Osteoblast (primary cell): ENCODE measurements around the gene EIF6. TPM values are rescaled to one million over a fixed set of nuclear protein-coding genes. Genes with fewer than 3 reads are reported as not detected.

ENCODE experiments used
- DNase-seq: peaks from one replicate; pipeline ENCODE4 v3.0.0; 2011; ENCODE audit warnings: low spot score, mixed read lengths; ENCODE audit not compliant: insufficient read length; ENCODE audit errors: missing footprints
- H2AFZ ChIP-seq: 2 replicates; pipeline ENCODE4 v1.6.0; 2011; ENCODE audit warnings: mild to moderate bottlenecking, low read length
- H3K27ac ChIP-seq: 2 replicates; pipeline ENCODE4 v1.5.1; 2011; ENCODE audit warnings: mild to moderate bottlenecking, low read depth, low read length, moderate library complexity
- H3K27me3 ChIP-seq: 2 replicates; pipeline ENCODE4 v1.6.0; 2012; ENCODE audit warnings: mild to moderate bottlenecking, control low read depth, inconsistent platforms, low read length, moderate library complexity; ENCODE audit not compliant: insufficient read depth
- H3K36me3 ChIP-seq: 2 replicates; pipeline ENCODE4 v1.5.1; 2011; ENCODE audit warnings: mild to moderate bottlenecking, low read length, control low read depth, moderate library complexity; ENCODE audit not compliant: insufficient read depth
- H3K4me1 ChIP-seq: 2 replicates; pipeline ENCODE4 v1.5.1; 2011; ENCODE audit warnings: mild to moderate bottlenecking, low read length, control low read depth, moderate library complexity; ENCODE audit not compliant: insufficient read depth
- H3K4me2 ChIP-seq: 2 replicates; pipeline ENCODE4 v1.6.0; 2011; ENCODE audit warnings: mild to moderate bottlenecking, low read length; ENCODE audit not compliant: insufficient read depth
- H3K4me3 ChIP-seq: fragments of 200-600 bp; sonication (generic); 3 replicates; pipeline ENCODE4 v1.5.1; 2012; ENCODE audit warnings: mild to moderate bottlenecking, low read length, inconsistent platforms; ENCODE audit not compliant: insufficient read depth
- H3K79me2 ChIP-seq: 2 replicates; pipeline ENCODE4 v1.6.0; 2012; ENCODE audit warnings: mild to moderate bottlenecking, low read length, control low read depth, inconsistent platforms; ENCODE audit not compliant: insufficient read depth
- H3K9me3 ChIP-seq: 2 replicates; pipeline ENCODE4 v1.5.1; 2011; ENCODE audit warnings: low read depth, low read length, control low read depth
- H4K20me1 ChIP-seq: 2 replicates; pipeline ENCODE4 v1.6.0; 2012; ENCODE audit warnings: mild to moderate bottlenecking, low read length, control low read depth; ENCODE audit not compliant: insufficient read depth
- total RNA-seq: library from RNA; depleted of rRNA; stranded (reverse); fragments of >200 nt; gene quantifications from 2 replicates; pipeline ENCODE4 v1.2.3, GENCODE V29; 2012
- TF ChIP-seq, protein P1 (sequence below): IDR thresholded peaks from 2 replicates; pipeline ENCODE4 v1.5.1; 2011; ENCODE audit warnings: mild to moderate bottlenecking, low read depth, low read length, moderate library complexity; ENCODE audit errors: extremely low read depth

Gene EIF6
- total RNA-seq, 1 donor = 121 TPM

DNA sequence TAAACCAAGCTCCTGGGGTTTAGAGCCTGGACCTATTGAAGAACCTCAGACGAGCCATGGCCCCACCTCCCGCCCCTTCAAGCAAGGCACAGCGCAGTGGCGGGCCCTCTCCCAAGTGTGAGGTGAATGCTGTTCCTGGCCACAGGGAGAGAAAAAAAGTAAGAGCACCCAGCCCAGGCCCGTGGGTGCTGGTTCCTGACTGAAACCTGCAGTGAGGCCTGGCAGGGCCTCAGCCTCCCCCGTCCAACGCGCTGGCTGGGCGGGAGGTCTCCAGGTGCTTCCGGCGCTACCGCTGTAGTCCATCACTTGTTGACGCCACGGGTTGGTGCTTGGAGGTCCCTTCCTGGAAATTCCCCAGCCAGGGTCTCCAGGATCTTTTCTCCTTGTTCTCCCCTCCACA lies 13.2 kb upstream of the EIF6 start:
- Histone ChIP-seq H3K4me1 (peaks cover 23% of the 10 kb centered on the region), H3K9me3 (no peaks in the 10 kb centered on the region), H3K27ac (no peak overlapping the region), H3K27me3 (peaks cover 3% of the 10 kb centered on the region), H3K4me2 (no peak overlapping the region), H4K20me1 (no peaks in the 10 kb centered on the region), H3K79me2 (no peaks in the 10 kb centered on the region), H3K36me3 (no peaks in the 10 kb centered on the region), H2AFZ (no peak overlapping the region), H3K4me3 (no peak overlapping the region)
- DNase-seq = peak; percentile 11
- TF ChIP-seq, protein P1, sequence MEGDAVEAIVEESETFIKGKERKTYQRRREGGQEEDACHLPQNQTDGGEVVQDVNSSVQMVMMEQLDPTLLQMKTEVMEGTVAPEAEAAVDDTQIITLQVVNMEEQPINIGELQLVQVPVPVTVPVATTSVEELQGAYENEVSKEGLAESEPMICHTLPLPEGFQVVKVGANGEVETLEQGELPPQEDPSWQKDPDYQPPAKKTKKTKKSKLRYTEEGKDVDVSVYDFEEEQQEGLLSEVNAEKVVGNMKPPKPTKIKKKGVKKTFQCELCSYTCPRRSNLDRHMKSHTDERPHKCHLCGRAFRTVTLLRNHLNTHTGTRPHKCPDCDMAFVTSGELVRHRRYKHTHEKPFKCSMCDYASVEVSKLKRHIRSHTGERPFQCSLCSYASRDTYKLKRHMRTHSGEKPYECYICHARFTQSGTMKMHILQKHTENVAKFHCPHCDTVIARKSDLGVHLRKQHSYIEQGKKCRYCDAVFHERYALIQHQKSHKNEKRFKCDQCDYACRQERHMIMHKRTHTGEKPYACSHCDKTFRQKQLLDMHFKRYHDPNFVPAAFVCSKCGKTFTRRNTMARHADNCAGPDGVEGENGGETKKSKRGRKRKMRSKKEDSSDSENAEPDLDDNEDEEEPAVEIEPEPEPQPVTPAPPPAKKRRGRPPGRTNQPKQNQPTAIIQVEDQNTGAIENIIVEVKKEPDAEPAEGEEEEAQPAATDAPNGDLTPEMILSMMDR = no peak

DNA sequence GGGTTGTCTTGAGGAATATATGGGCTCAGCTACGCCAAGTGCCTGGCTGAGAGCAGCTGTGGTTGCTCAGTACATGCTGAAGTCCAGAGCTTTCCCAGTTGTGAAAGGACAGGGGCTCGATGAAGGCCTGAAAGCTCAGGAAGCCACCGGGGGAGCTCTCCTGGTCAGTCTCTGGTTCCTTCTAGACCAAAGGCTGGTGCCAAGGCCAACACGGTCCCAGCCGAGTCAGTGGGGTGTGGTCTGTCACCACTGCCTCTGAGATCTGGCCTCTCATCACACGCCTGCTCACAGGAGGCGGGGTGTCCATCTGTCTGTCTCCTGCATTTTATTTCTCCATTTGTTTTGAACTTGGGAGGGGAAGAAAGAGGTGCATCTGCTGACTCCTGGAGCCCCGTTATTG lies 12.6 kb upstream of the EIF6 start:
- peak; percentile 93 for DNase-seq
- Histone ChIP-seq H3K9me3 (no peaks in the 10 kb centered on the region), H2AFZ (peak overlapping the region; percentile 57), H3K27ac (no peak overlapping the region), H4K20me1 (no peaks in the 10 kb centered on the region), H3K4me3 (no peak overlapping the region), H3K36me3 (no peaks in the 10 kb centered on the region), H3K4me1 (peaks cover 17% of the 10 kb centered on the region), H3K4me2 (no peak overlapping the region), H3K27me3 (peaks cover 3% of the 10 kb centered on the region), H3K79me2 (no peaks in the 10 kb centered on the region)
- TF ChIP-seq, protein P1 = no peak

DNA sequence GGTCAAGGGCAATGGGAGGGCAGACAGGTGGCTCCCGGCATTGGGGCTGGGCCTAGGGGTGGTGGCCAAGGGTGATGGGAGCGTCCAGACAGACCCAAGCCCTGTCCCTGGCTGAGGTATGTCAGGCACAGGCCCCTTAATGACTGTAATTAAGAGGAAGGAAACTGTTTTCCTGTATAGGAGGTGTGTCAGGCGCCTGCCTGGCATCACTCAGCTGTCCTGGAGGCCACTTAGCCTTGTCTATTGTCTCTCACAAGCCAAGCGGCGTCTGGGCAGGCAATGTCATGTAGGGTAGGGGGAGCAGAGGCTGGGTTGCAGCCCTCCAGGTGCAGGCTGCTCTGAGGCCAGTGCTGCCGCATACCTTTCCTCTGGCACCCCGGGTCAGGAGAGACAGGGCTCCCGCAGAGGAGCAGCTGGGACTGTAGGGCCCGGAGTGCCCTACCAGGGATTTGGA lies 11.6 kb upstream of the EIF6 start:
- peak; percentile 13 for DNase-seq

DNA sequence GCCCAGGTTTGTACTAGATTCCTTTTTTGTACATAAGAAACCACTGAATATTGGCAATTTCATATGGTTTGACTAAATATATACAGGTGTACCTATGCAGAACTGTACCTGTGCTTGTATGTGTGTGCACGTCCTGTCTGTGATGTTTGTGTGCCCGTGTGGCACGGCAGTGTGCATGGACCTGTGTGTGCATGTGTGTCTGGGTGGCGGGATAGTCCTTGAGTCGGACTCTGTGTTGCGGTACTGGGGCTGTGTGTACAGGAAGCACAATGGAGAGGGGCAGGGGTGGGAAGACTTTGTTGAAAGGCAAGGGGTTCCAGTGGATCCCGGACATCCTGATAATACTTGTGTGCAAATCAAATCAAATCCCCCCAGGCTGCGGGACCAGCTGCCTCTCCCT lies 11.1 kb upstream of the EIF6 start:
- no peaks in the 10 kb centered on the region for H3K79me2 ChIP-seq

More for the DNA sequence above, 11.6 kb upstream of the EIF6 start:
- Histone ChIP-seq H3K79me2 (no peaks in the 10 kb centered on the region), H4K20me1 (no peaks in the 10 kb centered on the region), H3K4me2 (no peak overlapping the region), H3K4me3 (no peak overlapping the region), H3K27me3 (peaks cover 3% of the 10 kb centered on the region), H3K27ac (no peak overlapping the region), H2AFZ (no peak overlapping the region), H3K9me3 (no peaks in the 10 kb centered on the region), H3K4me1 (peaks cover 7% of the 10 kb centered on the region), H3K36me3 (no peaks in the 10 kb centered on the region)
- TF ChIP-seq, protein P1 = no peak

More for the DNA sequence above, 11.1 kb upstream of the EIF6 start:
- DNase-seq = peak; percentile 42
- TF ChIP-seq, protein P1 = no peak
- Histone ChIP-seq H3K27me3 (peaks cover 3% of the 10 kb centered on the region), H3K4me3 (no peak overlapping the region), H3K9me3 (no peaks in the 10 kb centered on the region), H3K36me3 (no peaks in the 10 kb centered on the region), H2AFZ (no peak overlapping the region), H4K20me1 (no peaks in the 10 kb centered on the region), H3K27ac (no peak overlapping the region), H3K4me2 (no peak overlapping the region), H3K4me1 (peaks cover 5% of the 10 kb centered on the region)
